Ishikawa (cell line): ENCODE measurements around the gene ASB6.

Source experiments
- EGR1 ChIP-seq: IDR thresholded peaks from 2 replicates; pipeline ENCODE4 v1.6.1; 2012

Gene ASB6

GRCh38 chr9:129585352-129585751, 56.6 kb downstream of the ASB6 start:
- TF ChIP-seq EGR1 = no peak
